Astrocyte (in vitro differentiated cells and primary cell): Measurements from ENCODE around the gene ARAP1. TPM values are rescaled to one million over a fixed set of nuclear protein-coding genes. Genes with fewer than 3 reads are reported as not detected.

Experiments used
- DNase-seq: peaks from one replicate; pipeline ENCODE4 v3.0.0-alpha.2; 2010; ENCODE audit warnings: low read depth
- FAIRE-seq: peaks from 2 replicates; lab custom pipeline; 2011; peaks lifted over from hg19 to GRCh38; lab: Jason Lieb, UNC
- H2AFZ ChIP-seq: 2 replicates; pipeline ENCODE4 v1.6.0; 2012; ENCODE audit warnings: low read depth, low read length, inconsistent platforms
- H3K27ac ChIP-seq: 2 replicates; pipeline ENCODE4 v1.5.1; 2011; ENCODE audit warnings: low read depth, low read length, inconsistent platforms
- H3K27me3 ChIP-seq: 2 replicates; pipeline ENCODE4 v1.6.0; 2011; ENCODE audit warnings: low read length, inconsistent platforms; ENCODE audit not compliant: insufficient read depth
- H3K36me3 ChIP-seq: 2 replicates; pipeline ENCODE4 v1.5.1; 2011; ENCODE audit warnings: low read length, inconsistent platforms; ENCODE audit not compliant: insufficient read depth
- H3K4me1 ChIP-seq: 2 replicates; pipeline ENCODE4 v1.5.1; 2011; ENCODE audit warnings: low read length, inconsistent platforms; ENCODE audit not compliant: insufficient read depth
- H3K4me2 ChIP-seq: 2 replicates; pipeline ENCODE4 v1.6.0; 2012; ENCODE audit warnings: low read length, inconsistent platforms
- H3K4me3 ChIP-seq: 2 replicates; pipeline ENCODE4 v1.5.1; 2011; ENCODE audit warnings: low read depth, mild to moderate bottlenecking, low read length, inconsistent platforms; ENCODE audit not compliant: insufficient read depth
- H3K79me2 ChIP-seq: 2 replicates; pipeline ENCODE4 v1.6.0; 2012; ENCODE audit warnings: mild to moderate bottlenecking, low read length, inconsistent platforms; ENCODE audit not compliant: insufficient read depth
- H3K9ac ChIP-seq: 2 replicates; pipeline ENCODE4 v1.6.0; 2012; ENCODE audit warnings: mild to moderate bottlenecking, low read length, inconsistent platforms
- H3K9me3 ChIP-seq: 2 replicates; pipeline ENCODE4 v1.5.1; 2012; ENCODE audit warnings: low read depth, mild to moderate bottlenecking, low read length, inconsistent platforms; ENCODE audit not compliant: insufficient read depth
- H4K20me1 ChIP-seq: 2 replicates; pipeline ENCODE4 v1.6.0; 2012; ENCODE audit warnings: low read length, inconsistent platforms; ENCODE audit not compliant: insufficient read depth
- H3K27ac Mint-ChIP-seq: one replicate; pipeline ENCODE4 v1.8.0; 2021; ENCODE audit warnings: mild to moderate bottlenecking, mixed read lengths; ENCODE audit not compliant: unreplicated experiment
- H3K27me3 Mint-ChIP-seq: one replicate; pipeline ENCODE4 v1.8.0; 2021; ENCODE audit warnings: low read depth, mixed read lengths; ENCODE audit not compliant: unreplicated experiment
- H3K36me3 Mint-ChIP-seq: one replicate; pipeline ENCODE4 v1.8.0; 2021; ENCODE audit warnings: low read depth, mixed read lengths; ENCODE audit not compliant: unreplicated experiment
- H3K4me1 Mint-ChIP-seq: one replicate; pipeline ENCODE4 v1.8.0; 2021; ENCODE audit warnings: low read depth, mixed read lengths; ENCODE audit not compliant: unreplicated experiment
- H3K4me3 Mint-ChIP-seq: one replicate; pipeline ENCODE4 v1.8.0; 2021; ENCODE audit warnings: mild to moderate bottlenecking, moderate library complexity, mixed read lengths; ENCODE audit not compliant: unreplicated experiment
- H3K9me3 Mint-ChIP-seq: one replicate; pipeline ENCODE4 v1.8.0; 2021; ENCODE audit warnings: mild to moderate bottlenecking, mixed read lengths; ENCODE audit not compliant: unreplicated experiment
- EZH2 ChIP-seq: IDR thresholded peaks from 2 replicates; pipeline ENCODE4 v1.6.1; 2012; ENCODE audit warnings: mild to moderate bottlenecking, low read length, inconsistent platforms; ENCODE audit not compliant: insufficient read depth
- total RNA-seq: library from RNA; stranded (reverse); gene quantifications from 2 replicates; pipeline ENCODE4 v1.2.1, GENCODE V29; 2021
- TF ChIP-seq, protein P1 (sequence below): IDR thresholded peaks from 2 replicates; pipeline ENCODE4 v1.5.1; 2011; ENCODE audit warnings: low read depth, mild to moderate bottlenecking, inconsistent platforms, low read length, moderate library complexity; ENCODE audit not compliant: insufficient read depth

The ARAP1 gene
- total RNA-seq, 1 donor from 2014 or later: 31.9 TPM

DNA sequence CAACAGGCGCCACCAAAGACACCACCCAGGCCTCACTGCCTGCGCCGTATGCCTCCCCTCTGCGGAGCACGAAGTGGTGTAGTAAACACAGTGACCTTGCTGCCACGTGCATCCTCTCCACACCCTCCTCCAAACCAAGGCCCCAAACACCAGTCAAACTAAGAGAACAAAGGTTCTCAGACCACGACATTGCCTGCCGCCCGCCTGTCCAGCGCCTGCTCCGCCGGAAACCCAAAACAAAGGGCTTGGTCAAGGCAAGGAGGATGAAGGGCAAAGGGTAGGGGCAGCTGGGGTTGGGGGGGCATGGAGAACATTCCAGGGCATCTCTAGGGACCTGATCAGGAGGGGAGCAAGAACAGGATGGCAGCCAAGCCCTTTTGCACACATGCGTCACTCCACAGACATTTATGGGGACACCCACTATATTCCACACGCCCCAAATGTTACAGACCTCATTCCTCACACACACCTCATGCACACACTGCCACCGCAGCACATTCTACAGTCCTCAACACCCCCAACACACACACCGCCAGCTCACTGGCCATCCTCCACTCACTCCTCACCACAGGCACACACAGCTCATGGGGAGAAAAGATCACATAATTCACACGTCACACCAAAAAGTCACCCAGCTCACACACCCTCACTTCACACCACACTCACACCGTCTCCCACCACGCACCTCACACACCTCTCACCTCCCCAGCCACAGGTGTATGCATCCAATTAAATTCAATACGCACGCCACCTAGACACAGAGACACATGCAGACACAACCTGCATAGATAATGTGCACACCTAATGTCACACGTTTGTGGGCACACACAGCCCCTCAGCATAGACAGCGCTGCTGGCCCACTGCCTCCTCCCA lies 112.5 kb downstream of the ARAP1 start:
- no peaks in the 10 kb centered on the region for H3K9me3 ChIP-seq
- no peaks in the 10 kb centered on the region for H3K4me1 Mint-ChIP-seq
- H3K36me3 Mint-ChIP-seq: no peaks in the 10 kb centered on the region
- no peak for TF ChIP-seq EZH2
- TF ChIP-seq, protein P1, sequence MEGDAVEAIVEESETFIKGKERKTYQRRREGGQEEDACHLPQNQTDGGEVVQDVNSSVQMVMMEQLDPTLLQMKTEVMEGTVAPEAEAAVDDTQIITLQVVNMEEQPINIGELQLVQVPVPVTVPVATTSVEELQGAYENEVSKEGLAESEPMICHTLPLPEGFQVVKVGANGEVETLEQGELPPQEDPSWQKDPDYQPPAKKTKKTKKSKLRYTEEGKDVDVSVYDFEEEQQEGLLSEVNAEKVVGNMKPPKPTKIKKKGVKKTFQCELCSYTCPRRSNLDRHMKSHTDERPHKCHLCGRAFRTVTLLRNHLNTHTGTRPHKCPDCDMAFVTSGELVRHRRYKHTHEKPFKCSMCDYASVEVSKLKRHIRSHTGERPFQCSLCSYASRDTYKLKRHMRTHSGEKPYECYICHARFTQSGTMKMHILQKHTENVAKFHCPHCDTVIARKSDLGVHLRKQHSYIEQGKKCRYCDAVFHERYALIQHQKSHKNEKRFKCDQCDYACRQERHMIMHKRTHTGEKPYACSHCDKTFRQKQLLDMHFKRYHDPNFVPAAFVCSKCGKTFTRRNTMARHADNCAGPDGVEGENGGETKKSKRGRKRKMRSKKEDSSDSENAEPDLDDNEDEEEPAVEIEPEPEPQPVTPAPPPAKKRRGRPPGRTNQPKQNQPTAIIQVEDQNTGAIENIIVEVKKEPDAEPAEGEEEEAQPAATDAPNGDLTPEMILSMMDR: no peak
- no peak overlapping the region for H3K4me3 ChIP-seq
- H3K9ac ChIP-seq: no peak overlapping the region
- FAIRE-seq (no peak), DNase-seq (no peak)
- no peaks in the 10 kb centered on the region for H3K79me2 ChIP-seq
- H3K27me3 ChIP-seq: peaks cover 28% of the 10 kb centered on the region
- H3K4me1 ChIP-seq: peaks cover 5% of the 10 kb centered on the region
- no peaks in the 10 kb centered on the region for H3K9me3 Mint-ChIP-seq
- H4K20me1 ChIP-seq: peaks cover 8% of the 10 kb centered on the region
- H3K4me3 Mint-ChIP-seq: no peak overlapping the region
- H3K27ac ChIP-seq: no peak overlapping the region
- no peak overlapping the region for H2AFZ ChIP-seq
- H3K4me2 ChIP-seq: no peak overlapping the region
- no peaks in the 10 kb centered on the region for H3K36me3 ChIP-seq
- no peak overlapping the region for H3K27ac Mint-ChIP-seq
- peaks cover 32% of the 10 kb centered on the region for H3K27me3 Mint-ChIP-seq

- H3K4me3 Mint-ChIP-seq: no peak overlapping the region
- H3K36me3 Mint-ChIP-seq: no peaks in the 10 kb centered on the region
- no peaks in the 10 kb centered on the region for H3K9me3 ChIP-seq
Observed at GRCh38 chr11:72637926-72638325, 114.3 kb downstream of the ARAP1 start.

More at GRCh38 chr11:72637926-72638325, 114.3 kb downstream of the ARAP1 start:
- H3K27me3 Mint-ChIP-seq: peaks cover 39% of the 10 kb centered on the region
- no peak for FAIRE-seq
- Histone ChIP-seq H3K9ac (no peak overlapping the region), H3K79me2 (no peaks in the 10 kb centered on the region), H3K27ac (no peak overlapping the region), H3K4me2 (no peak overlapping the region), H3K27me3 (peaks cover 28% of the 10 kb centered on the region), H2AFZ (no peak overlapping the region), H3K4me1 (peaks cover 4% of the 10 kb centered on the region), H4K20me1 (peaks cover 8% of the 10 kb centered on the region), H3K4me3 (no peak overlapping the region), H3K36me3 (no peaks in the 10 kb centered on the region)
- TF ChIP-seq, protein P1: no peak
- H3K27ac Mint-ChIP-seq: no peak overlapping the region
- no peaks in the 10 kb centered on the region for H3K4me1 Mint-ChIP-seq
- H3K9me3 Mint-ChIP-seq: no peaks in the 10 kb centered on the region
- no peak for DNase-seq
